GM23338 (cell line): ENCODE measurements around the gene CARMIL1. TPM values are rescaled to one million over a fixed set of nuclear protein-coding genes. Genes with fewer than 3 reads are reported as not detected.

Experiments used
- ATAC-seq: fragments of 200-7000 bp; cut with Tn5 transposase; 3 replicates; pipeline ENCODE4 v1.9.1; 2020
- DNase-seq: peaks from one replicate; pipeline ENCODE4 v3.0.0-alpha.2; 2015; ENCODE audit warnings: low spot score
- H2AFZ ChIP-seq: fragments of 200-600 bp; sonication (generic); 2 replicates; pipeline ENCODE4 v1.8.0; 2016; ENCODE audit warnings: antibody characterized with exemption, mild to moderate bottlenecking, moderate library complexity
- H3F3A ChIP-seq: fragments of 200-600 bp; sonication (generic); replicated peaks from 2 replicates; pipeline ENCODE4 v1.8.0; 2017; ENCODE audit warnings: antibody characterized with exemption, mixed run types, low read depth
- H3K27ac ChIP-seq: fragments of 200-600 bp; sonication (generic); 2 replicates; pipeline ENCODE4 v1.6.1; 2016; ENCODE audit warnings: low read depth
- H3K27me3 ChIP-seq: fragments of 200-600 bp; sonication (generic); 2 replicates; pipeline ENCODE4 v1.8.0; 2016; ENCODE audit warnings: mild to moderate bottlenecking, mixed run types, moderate library complexity; ENCODE audit not compliant: insufficient read depth
- H3K36me3 ChIP-seq: fragments of 200-600 bp; sonication (generic); 2 replicates; pipeline ENCODE4 v1.8.0; 2016; ENCODE audit warnings: mild to moderate bottlenecking; ENCODE audit not compliant: insufficient read depth
- H3K4me1 ChIP-seq: fragments of 200-600 bp; sonication (generic); 2 replicates; pipeline ENCODE4 v1.8.0; 2016; ENCODE audit warnings: mild to moderate bottlenecking, moderate library complexity; ENCODE audit not compliant: insufficient read depth
- H3K4me2 ChIP-seq: fragments of 200-600 bp; sonication (generic); 2 replicates; pipeline ENCODE4 v1.7.1; 2017; ENCODE audit warnings: mixed run types
- H3K4me3 ChIP-seq: fragments of 200-600 bp; sonication (generic); 2 replicates; pipeline ENCODE4 v1.6.1; 2016; ENCODE audit warnings: mixed run types
- H3K79me2 ChIP-seq: fragments of 200-600 bp; sonication (generic); replicated peaks from 2 replicates; pipeline ENCODE4 v1.8.0; 2017; ENCODE audit warnings: mild to moderate bottlenecking; ENCODE audit not compliant: insufficient read depth
- H3K9me2 ChIP-seq: fragments of 200-600 bp; sonication (generic); 2 replicates; pipeline ENCODE4 v1.8.0; 2017; ENCODE audit not compliant: insufficient read depth
- H4K20me1 ChIP-seq: fragments of 200-600 bp; sonication (generic); replicated peaks from 2 replicates; pipeline ENCODE4 v1.8.0; 2017; ENCODE audit warnings: mild to moderate bottlenecking; ENCODE audit not compliant: insufficient read depth
- H3K27ac Mint-ChIP-seq: 2 replicates; pipeline ENCODE4 v1.8.0; 2020; ENCODE audit warnings: inconsistent platforms, mild to moderate bottlenecking, moderate library complexity, mixed read lengths
- H3K27me3 Mint-ChIP-seq: 3 replicates; pipeline ENCODE4 v1.8.0; 2022; ENCODE audit warnings: low read depth, mild to moderate bottlenecking, moderate library complexity, mixed read lengths, inconsistent platforms; ENCODE audit not compliant: insufficient read depth, poor library complexity
- H3K36me3 Mint-ChIP-seq: 3 replicates; pipeline ENCODE4 v1.8.0; 2021; ENCODE audit warnings: low read depth, mild to moderate bottlenecking, inconsistent platforms, moderate library complexity, mixed read lengths
- H3K4me1 Mint-ChIP-seq: 3 replicates; pipeline ENCODE4 v1.8.0; 2020; ENCODE audit warnings: mild to moderate bottlenecking, inconsistent platforms, mixed read lengths
- H3K4me3 Mint-ChIP-seq: 3 replicates; pipeline ENCODE4 v1.8.0; 2021; ENCODE audit warnings: moderate library complexity, mild to moderate bottlenecking, inconsistent platforms, mixed read lengths
- H3K9me3 Mint-ChIP-seq: 3 replicates; pipeline ENCODE4 v1.8.0; 2020; ENCODE audit warnings: moderate library complexity, mild to moderate bottlenecking, inconsistent platforms, mixed read lengths
- CREB1 ChIP-seq: fragments of 250-450 bp; sonication (Bioruptor Pico); IDR thresholded peaks from 2 replicates; pipeline ENCODE4 v1.5.0; 2020; ENCODE audit warnings: low read depth, mild to moderate bottlenecking, moderate library complexity
- CTCF ChIP-seq, 2 experiments: fragments of 200-600 bp in 1 of 2; sonication (generic) in 1 of 2; conservative IDR thresholded peaks; 2 replicates each; pipeline versions ENCODE4 v1.5.1 to v1.6.1; 2016 to 2017; ENCODE audit warnings: antibody characterized with exemption in 2 of 2, low read depth in 2 of 2, mild to moderate bottlenecking in 2 of 2, moderate library complexity in 1 of 2
- ETS1 ChIP-seq: IDR thresholded peaks from 2 replicates; pipeline ENCODE4 v1.6.1; 2016; ENCODE audit warnings: antibody characterized with exemption
- JUNB ChIP-seq: IDR thresholded peaks from one replicate; pipeline ENCODE4 v1.6.1; 2016; ENCODE audit warnings: antibody characterized with exemption; ENCODE audit not compliant: unreplicated experiment
- NANOG ChIP-seq: IDR thresholded peaks from 2 replicates; pipeline ENCODE4 v1.6.1; 2016; ENCODE audit warnings: antibody characterized with exemption, borderline replicate concordance
- POLR2AphosphoS5 ChIP-seq: IDR thresholded peaks from 2 replicates; pipeline ENCODE4 v1.6.1; 2016; ENCODE audit warnings: antibody characterized with exemption, low read depth
- REST ChIP-seq: IDR thresholded peaks from one replicate; pipeline ENCODE4 v1.6.1; 2018; ENCODE audit warnings: antibody characterized with exemption; ENCODE audit not compliant: unreplicated experiment
- STAT1 ChIP-seq: IDR thresholded peaks from one replicate; pipeline ENCODE4 v1.6.1; 2016; ENCODE audit warnings: antibody characterized with exemption; ENCODE audit not compliant: unreplicated experiment
- ZNF331 ChIP-seq: fragments of 250-450 bp; sonication (Bioruptor Pico); IDR thresholded peaks from 2 replicates; pipeline ENCODE4 v1.5.0; 2020; ENCODE audit warnings: low read depth, mild to moderate bottlenecking, moderate library complexity
- ZNF462 ChIP-seq: fragments of 250-450 bp; sonication (Bioruptor Pico); IDR thresholded peaks from 2 replicates; pipeline ENCODE4 v1.5.0; 2020; ENCODE audit warnings: mild to moderate bottlenecking, moderate library complexity
- polyA plus RNA-seq: library from polyadenylated mRNA; unstranded; fragments of >200 nt; fragmentation: Nextera tagmentation; extraction: Ambion mirVana; gene quantifications from 2 replicates; pipeline ENCODE4 v1.2.1, GENCODE V29; 2016
- total RNA-seq: library from RNA; depleted of rRNA; stranded (reverse); fragments of >200 nt; shearing (Covaris generic); gene quantifications from 2 replicates; pipeline ENCODE4 v1.2.3, GENCODE V29; 2014

Gene CARMIL1
- total and polyA plus RNA-seq, 2 experiments from 2014 or later, result 43.2 to 66.9 TPM

- TF ChIP-seq JUNB, result no peak
- TF ChIP-seq NANOG, result no peak
- no peak for TF ChIP-seq ZNF331
- TF ChIP-seq ETS1, result no peak
- no peak for TF ChIP-seq CREB1
Measured at GRCh38 chr6:25655723-25656122, 376.5 kb downstream of the CARMIL1 start (continued).

- Histone ChIP-seq H3K4me3 (no peak overlapping the region), H2AFZ (no peak overlapping the region), H3K9me2 (no peaks in the 10 kb centered on the region), H3K27me3 (no peaks in the 10 kb centered on the region; the same call in 1 of the 2 replicates), H3K4me2 (no peak overlapping the region), H3F3A (no peaks in the 10 kb centered on the region), H3K79me2 (no peaks in the 10 kb centered on the region), H3K27ac (no peak overlapping the region), H3K4me1 (no peaks in the 10 kb centered on the region), H3K36me3 (no peaks in the 10 kb centered on the region), H4K20me1 (no peaks in the 10 kb centered on the region)
- Mint-ChIP-seq H3K9me3 (no peaks in the 10 kb centered on the region), H3K27me3 (no peaks in the 10 kb centered on the region), H3K4me3 (no peak overlapping the region), H3K4me1 (no peaks in the 10 kb centered on the region), H3K36me3 (no peaks in the 10 kb centered on the region), H3K27ac (no peak overlapping the region)
- DNase-seq (no peak), ATAC-seq (no peak)
- TF ChIP-seq CTCF (conservative IDR thresholded peaks at IDR 0.05; ENCODE audit: low read depth in 2 of 2) (no peak), ETS1 (no peak), ZNF331 (no peak), POLR2AphosphoS5 (no peak), CREB1 (no peak), JUNB (no peak), ZNF462 (CRISPR knock-in tag) (no peak), STAT1 (no peak), REST (no peak), NANOG (no peak)
Measured at GRCh38 chr6:25659633-25660368, 380.6 kb downstream of the CARMIL1 start.
